RWPE2 (cell line): ENCODE results near the gene PCBP3.

Experiments
- ATAC-seq: fragments of 200-7000 bp; cut with Tn5 transposase; 3 replicates; pipeline ENCODE4 v1.9.1; 2021; ENCODE audit warnings: low read depth
- DNase-seq: peaks from one replicate; pipeline ENCODE4 v3.0.0-alpha.2; 2020; ENCODE audit warnings: low spot score
- H3K27ac ChIP-seq: fragments of 450-650 bp; 2 replicates; pipeline ENCODE4 v1.5.1; 2017; ENCODE audit warnings: mild to moderate bottlenecking; ENCODE audit not compliant: poor library complexity, severe bottlenecking
- H3K27me3 ChIP-seq: fragments of 250-450 bp; sonication (Bioruptor Pico); 2 replicates; pipeline ENCODE4 v1.5.1; 2021; ENCODE audit warnings: mild to moderate bottlenecking, moderate library complexity; ENCODE audit not compliant: insufficient read depth, poor library complexity, severe bottlenecking
- H3K36me3 ChIP-seq: fragments of 250-450 bp; sonication (Bioruptor Pico); 2 replicates; pipeline ENCODE4 v1.5.1; 2020; ENCODE audit warnings: low read depth, mild to moderate bottlenecking, moderate library complexity
- H3K4me1 ChIP-seq: fragments of 250-450 bp; sonication (Bioruptor Pico); 2 replicates; pipeline ENCODE4 v1.5.1; 2021; ENCODE audit warnings: mild to moderate bottlenecking, moderate library complexity; ENCODE audit not compliant: insufficient read depth, poor library complexity, severe bottlenecking
- H3K4me3 ChIP-seq: fragments of 250-450 bp; sonication (Bioruptor Pico); 2 replicates; pipeline ENCODE4 v1.5.1; 2021; ENCODE audit warnings: mild to moderate bottlenecking, moderate library complexity; ENCODE audit not compliant: severe bottlenecking
- H3K9me3 ChIP-seq: fragments of 250-450 bp; sonication (Bioruptor Pico); 2 replicates; pipeline ENCODE4 v1.5.1; 2021; ENCODE audit warnings: mild to moderate bottlenecking, moderate library complexity; ENCODE audit not compliant: severe bottlenecking
- TF ChIP-seq, protein P1 (sequence below): fragments of 450-650 bp; IDR thresholded peaks from one replicate; pipeline ENCODE4 v1.5.1; 2017; ENCODE audit warnings: mild to moderate bottlenecking, moderate library complexity; ENCODE audit not compliant: poor library complexity, severe bottlenecking

Gene PCBP3

DNA sequence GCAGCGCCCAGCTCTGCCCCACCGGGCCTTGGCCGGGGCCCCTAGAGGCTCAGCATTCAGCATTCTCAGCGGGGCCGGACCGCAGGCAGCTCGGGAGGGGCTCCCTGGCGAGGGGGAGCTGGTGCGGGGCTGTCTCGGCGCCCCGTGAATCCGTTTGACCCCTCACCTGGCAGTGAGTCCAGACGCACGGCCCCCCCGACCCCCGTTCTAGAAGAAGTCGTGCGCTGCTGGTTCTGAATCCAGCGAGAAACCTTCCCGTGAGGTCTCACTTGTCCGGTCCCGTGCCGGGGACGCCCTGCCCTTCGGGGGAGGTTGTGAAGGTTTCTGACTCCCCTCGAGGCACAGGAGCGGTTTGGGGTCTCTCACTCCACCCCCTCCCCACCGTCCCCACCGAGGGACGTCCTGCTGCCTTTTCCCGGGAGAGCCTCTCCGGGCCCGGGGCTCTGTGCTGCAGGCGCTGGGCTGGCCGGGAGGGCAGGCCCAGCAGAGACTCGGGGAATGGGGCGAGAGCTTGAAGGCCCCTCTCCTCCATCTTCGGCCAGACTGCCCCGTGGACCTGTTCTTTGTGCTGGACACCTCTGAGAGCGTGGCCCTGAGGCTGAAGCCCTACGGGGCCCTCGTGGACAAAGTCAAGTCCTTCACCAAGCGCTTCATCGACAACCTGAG, 338.7 kb downstream of the PCBP3 start:
- H3K27ac ChIP-seq = no peak overlapping the region
- peak overlapping the region; percentile 40 for H3K4me3 ChIP-seq
- no peaks in the 10 kb centered on the region for H3K36me3 ChIP-seq
- DNase-seq (peak; percentile 59), ATAC-seq (peak; percentile 37)
- TF ChIP-seq, protein P1, sequence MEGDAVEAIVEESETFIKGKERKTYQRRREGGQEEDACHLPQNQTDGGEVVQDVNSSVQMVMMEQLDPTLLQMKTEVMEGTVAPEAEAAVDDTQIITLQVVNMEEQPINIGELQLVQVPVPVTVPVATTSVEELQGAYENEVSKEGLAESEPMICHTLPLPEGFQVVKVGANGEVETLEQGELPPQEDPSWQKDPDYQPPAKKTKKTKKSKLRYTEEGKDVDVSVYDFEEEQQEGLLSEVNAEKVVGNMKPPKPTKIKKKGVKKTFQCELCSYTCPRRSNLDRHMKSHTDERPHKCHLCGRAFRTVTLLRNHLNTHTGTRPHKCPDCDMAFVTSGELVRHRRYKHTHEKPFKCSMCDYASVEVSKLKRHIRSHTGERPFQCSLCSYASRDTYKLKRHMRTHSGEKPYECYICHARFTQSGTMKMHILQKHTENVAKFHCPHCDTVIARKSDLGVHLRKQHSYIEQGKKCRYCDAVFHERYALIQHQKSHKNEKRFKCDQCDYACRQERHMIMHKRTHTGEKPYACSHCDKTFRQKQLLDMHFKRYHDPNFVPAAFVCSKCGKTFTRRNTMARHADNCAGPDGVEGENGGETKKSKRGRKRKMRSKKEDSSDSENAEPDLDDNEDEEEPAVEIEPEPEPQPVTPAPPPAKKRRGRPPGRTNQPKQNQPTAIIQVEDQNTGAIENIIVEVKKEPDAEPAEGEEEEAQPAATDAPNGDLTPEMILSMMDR = no peak
- H3K9me3 ChIP-seq = no peaks in the 10 kb centered on the region
- no peaks in the 10 kb centered on the region for H3K27me3 ChIP-seq
- H3K4me1 ChIP-seq = no peaks in the 10 kb centered on the region

DNA sequence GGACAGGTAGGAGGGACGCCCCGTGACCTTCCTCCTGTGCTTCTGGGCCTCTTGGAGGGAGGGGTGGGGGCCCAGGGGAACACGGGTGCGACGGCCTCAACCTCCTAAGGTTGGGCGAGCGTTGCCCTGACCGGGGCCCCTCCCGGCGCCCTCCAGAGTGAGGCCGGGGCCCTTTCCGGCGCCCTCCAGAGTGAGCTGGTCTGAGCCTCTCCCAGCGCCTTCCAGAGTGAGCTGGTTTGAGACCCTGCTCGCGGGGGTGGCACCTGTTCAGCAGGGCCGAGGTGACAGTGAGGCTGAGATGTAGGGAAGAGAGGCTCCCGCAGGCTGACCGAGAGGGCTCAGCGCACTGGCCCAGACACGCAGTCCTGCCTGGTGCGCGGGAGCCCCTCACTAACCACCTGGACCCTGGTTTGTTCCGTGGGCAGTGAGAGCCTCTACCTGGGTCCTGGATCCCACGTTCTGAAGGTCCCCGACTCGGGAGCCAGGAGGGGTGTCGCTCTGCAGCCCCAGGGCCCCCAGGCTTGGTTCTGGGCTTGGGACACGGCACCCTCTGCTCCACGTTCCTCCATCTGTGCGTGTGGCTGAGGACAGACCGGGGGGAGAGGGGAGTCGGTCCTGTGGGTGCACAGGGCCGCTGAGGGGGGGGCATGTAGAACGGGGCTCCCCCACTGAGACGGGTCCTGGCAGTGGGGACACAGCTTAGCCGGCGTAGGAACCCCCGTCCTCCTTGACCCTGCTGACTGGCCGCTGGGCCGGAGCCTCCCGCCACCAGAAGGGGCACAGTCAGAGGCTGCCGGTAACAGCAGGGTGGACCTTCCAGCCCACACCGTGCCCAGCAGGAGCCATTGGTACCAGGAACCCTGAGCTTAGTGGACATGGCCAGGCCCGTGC, 339.5 kb downstream of the PCBP3 start:
- ATAC-seq (no peak), DNase-seq (peak; percentile 55)
- Histone ChIP-seq H3K27me3 (no peaks in the 10 kb centered on the region), H3K4me1 (no peaks in the 10 kb centered on the region), H3K4me3 (peak overlapping the region; percentile 40), H3K36me3 (no peaks in the 10 kb centered on the region), H3K27ac (no peak overlapping the region), H3K9me3 (no peaks in the 10 kb centered on the region)
- TF ChIP-seq, protein P1 = no peak

DNA sequence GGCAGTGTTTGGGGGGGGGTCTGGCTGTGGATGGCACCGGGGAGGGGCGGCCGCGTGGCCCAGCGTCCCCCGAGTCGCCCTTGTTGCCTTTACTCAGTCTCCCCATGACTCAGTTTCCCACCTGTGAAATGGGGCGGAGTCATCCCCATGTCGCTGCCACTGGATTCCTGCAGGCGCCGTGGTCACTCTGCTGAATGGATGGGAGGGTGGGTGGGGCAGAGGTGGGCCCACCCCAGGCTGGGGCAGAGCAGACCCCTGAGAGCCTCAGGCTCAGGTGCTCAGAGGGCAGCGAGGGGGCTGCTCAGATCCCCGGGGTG, 340.1 kb downstream of the PCBP3 start:
- TF ChIP-seq, protein P1 = no peak
- ATAC-seq (no peak), DNase-seq (no peak)
- no peaks in the 10 kb centered on the region for H3K36me3 ChIP-seq
- no peaks in the 10 kb centered on the region for H3K4me1 ChIP-seq
- no peaks in the 10 kb centered on the region for H3K9me3 ChIP-seq
- H3K4me3 ChIP-seq = no peak overlapping the region
- H3K27me3 ChIP-seq = no peaks in the 10 kb centered on the region
- no peak overlapping the region for H3K27ac ChIP-seq

DNA sequence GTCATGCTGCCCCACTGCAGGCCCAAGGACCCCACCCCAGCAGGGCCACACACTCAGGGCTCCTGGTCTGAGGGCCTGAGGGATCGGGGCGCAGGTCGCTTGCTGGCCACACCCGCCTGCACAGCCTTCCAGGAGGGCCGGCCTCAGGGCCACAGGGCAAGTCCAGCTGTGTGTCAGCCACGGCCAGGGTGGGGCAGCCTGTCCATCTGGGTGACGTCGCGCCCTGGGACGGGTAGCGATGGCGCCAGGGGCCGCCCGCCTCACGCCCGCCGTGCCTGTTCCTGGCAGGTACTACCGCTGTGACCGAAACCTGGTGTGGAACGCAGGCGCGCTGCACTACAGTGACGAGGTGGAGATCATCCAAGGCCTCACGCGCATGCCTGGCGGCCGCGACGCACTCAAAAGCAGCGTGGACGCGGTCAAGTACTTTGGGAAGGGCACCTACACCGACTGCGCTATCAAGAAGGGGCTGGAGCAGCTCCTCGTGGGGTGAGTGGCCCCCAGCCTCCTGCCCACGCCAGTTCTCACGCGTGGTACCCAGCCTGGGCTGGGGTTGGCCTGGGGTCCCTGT, 340.5 kb downstream of the PCBP3 start:
- H3K9me3 ChIP-seq = no peaks in the 10 kb centered on the region
- no peaks in the 10 kb centered on the region for H3K36me3 ChIP-seq
- no peak for ATAC-seq
- H3K4me3 ChIP-seq = no peak overlapping the region
- H3K27me3 ChIP-seq = no peaks in the 10 kb centered on the region
- no peak overlapping the region for H3K27ac ChIP-seq
- TF ChIP-seq, protein P1 = no peak
- no peaks in the 10 kb centered on the region for H3K4me1 ChIP-seq
- peak; percentile 60 for DNase-seq
